22Rv1 (cell line): Measurements from ENCODE around the gene SORCS2.

Source experiments
- H3K27ac ChIP-seq: fragments of 450-650 bp; 2 replicates; pipeline ENCODE4 v1.5.1; 2017
- CTCF ChIP-seq: fragments of 450-650 bp; IDR thresholded peaks from 2 replicates; pipeline ENCODE4 v1.5.1; 2017; ENCODE audit warnings: mild to moderate bottlenecking
- ZFX ChIP-seq: fragments of 450-650 bp; IDR thresholded peaks from 2 replicates; pipeline ENCODE4 v1.6.1; 2017; ENCODE audit warnings: antibody characterized with exemption, borderline replicate concordance

The SORCS2 gene

GRCh38 chr4:7535619-7536018, 343.3 kb downstream of the SORCS2 start:
- TF ChIP-seq CTCF (no peak), ZFX (no peak)
- H3K27ac ChIP-seq, result no peak overlapping the region

GRCh38 chr4:7536876-7537275, 344.5 kb downstream of the SORCS2 start:
- TF ChIP-seq ZFX, result no peak
- no peak for TF ChIP-seq CTCF
- no peak overlapping the region for H3K27ac ChIP-seq

- no peak for TF ChIP-seq ZFX
- no peak for TF ChIP-seq CTCF
- H3K27ac ChIP-seq, result no peak overlapping the region
These were observed 345.6 kb downstream of the SORCS2 start for GRCh38 chr4:7537853-7538400.

- TF ChIP-seq ZFX, result no peak
- TF ChIP-seq CTCF, result no peak
- H3K27ac ChIP-seq, result no peak overlapping the region
These were observed 346.2 kb downstream of the SORCS2 start for GRCh38 chr4:7538518-7538917.

GRCh38 chr4:7539186-7539585, 346.8 kb downstream of the SORCS2 start:
- H3K27ac ChIP-seq, result no peak overlapping the region
- TF ChIP-seq ZFX (no peak), CTCF (no peak)

- no peak for TF ChIP-seq ZFX
- no peak for TF ChIP-seq CTCF
- no peak overlapping the region for H3K27ac ChIP-seq
These were observed 347.3 kb downstream of the SORCS2 start for GRCh38 chr4:7539659-7540058.

- TF ChIP-seq ZFX (no peak), CTCF (no peak)
- H3K27ac ChIP-seq, result no peak overlapping the region
These were observed 347.9 kb downstream of the SORCS2 start for GRCh38 chr4:7540206-7540605.
